ENCODE results near the gene KRT86. TPM values are rescaled to one million over a fixed set of nuclear protein-coding genes. Genes with fewer than 3 reads are reported as not detected.

The KRT86 gene
- total RNA-seq, 1 donor: 0.21 TPM

Other genes with a start within 250 kb of the KRT86 start
- gene NR4A1, start 223.2 kb upstream of the KRT86 start, total RNA-seq: 126 TPM
- gene ATG101, start 204.7 kb upstream of the KRT86 start, total RNA-seq: 11.9 TPM
- 0.42 TPM for gene SMIM41, start 194.9 kb upstream of the KRT86 start, total RNA-seq
- gene KRT80, start 82.6 kb upstream of the KRT86 start, total RNA-seq: not detected
- not detected for gene KRT7, start 41.4 kb upstream of the KRT86 start, total RNA-seq
- gene KRT81, start 16.9 kb downstream of the KRT86 start, total RNA-seq: not detected
- gene KRT83, start 46.8 kb downstream of the KRT86 start, total RNA-seq: not detected
- not detected for gene KRT85, start 92.8 kb downstream of the KRT86 start, total RNA-seq
- gene KRT84, start 111.0 kb downstream of the KRT86 start, total RNA-seq: not detected
- gene KRT82, start 131.7 kb downstream of the KRT86 start, total RNA-seq: not detected
- gene KRT75, start 159.7 kb downstream of the KRT86 start, total RNA-seq: not detected
- not detected for gene KRT6B, start 177.5 kb downstream of the KRT86 start, total RNA-seq
- gene KRT6C, start 199.2 kb downstream of the KRT86 start, total RNA-seq: not detected
- not detected for gene KRT6A, start 218.6 kb downstream of the KRT86 start, total RNA-seq
- 0.42 TPM for gene KRT5, start 245.7 kb downstream of the KRT86 start, total RNA-seq